ENCODE results near the gene PXDN.

Gene PXDN

DNA sequence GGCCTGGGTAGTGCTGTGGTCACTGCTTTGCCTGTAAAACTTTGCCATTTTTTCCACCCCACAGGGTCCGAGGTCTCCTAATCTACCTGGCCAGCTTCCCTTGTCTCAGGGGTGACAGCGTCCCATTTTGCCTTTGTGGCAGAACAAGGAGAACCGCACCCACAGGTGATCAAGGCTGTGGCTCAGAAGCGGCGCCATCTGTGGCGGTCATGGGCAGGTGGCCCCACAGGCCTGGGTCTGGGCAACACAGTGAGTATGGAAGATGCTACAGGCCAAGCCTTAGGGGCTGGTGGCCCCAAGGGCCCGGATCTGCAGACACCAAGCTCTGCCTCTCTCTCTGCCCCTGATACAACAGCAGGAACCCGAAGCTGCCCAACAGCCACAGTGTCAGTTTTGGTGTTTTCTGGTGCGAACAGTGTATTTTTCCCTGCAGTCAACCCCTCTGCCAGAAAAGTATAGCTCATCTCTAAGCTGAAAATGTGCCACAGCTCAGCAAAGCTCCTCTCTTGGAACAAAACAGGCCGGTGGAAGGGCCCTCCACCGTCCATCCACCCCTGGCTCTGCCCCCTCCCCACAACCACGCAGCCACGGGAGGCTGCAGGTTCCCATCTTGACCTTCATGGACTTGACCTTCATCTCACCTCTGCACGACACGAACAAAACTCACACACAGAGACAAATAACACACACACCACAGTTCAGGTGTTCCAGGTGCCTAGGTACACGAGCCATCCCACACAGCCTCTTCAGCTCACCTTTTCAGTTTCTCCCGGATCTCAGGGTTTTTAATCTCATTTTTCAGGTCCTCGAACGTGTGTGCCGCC is 96.7 kb downstream of the PXDN start:
- DNase-seq = no peak

DNA sequence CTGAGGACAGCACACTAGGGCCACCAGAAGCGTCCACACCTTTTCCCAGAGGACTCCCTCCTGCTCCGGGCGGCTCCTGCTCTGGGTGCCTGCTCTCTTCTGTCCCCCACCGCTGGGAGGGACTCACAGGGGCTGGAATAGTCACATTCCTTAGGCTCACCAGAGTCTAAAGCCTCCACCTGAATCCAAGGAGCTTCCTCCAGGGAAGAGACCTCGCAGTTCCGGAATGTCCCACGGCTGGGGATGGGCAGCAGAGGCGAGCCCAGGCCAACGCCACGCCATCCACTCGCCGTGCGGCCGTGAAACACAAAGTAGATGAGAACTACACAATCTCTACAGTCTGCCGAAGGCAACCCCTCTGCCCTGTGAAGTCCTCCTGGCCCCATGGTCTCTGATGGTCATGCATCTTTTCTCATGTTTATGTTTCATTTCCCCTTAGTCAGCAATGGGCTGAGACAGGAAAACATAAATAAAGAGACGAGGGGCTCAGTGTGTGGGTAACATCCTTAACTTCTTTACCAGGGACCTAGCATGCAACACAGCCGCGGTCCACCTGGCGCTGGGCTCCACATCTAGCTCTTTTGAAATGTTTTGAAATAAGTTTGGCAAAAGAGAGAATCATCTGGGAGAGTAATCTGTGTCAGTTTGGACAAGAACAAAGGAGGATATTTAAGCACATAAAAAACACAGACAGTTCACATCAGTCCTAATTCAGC is 98.4 kb downstream of the PXDN start:
- no peak for DNase-seq

DNA sequence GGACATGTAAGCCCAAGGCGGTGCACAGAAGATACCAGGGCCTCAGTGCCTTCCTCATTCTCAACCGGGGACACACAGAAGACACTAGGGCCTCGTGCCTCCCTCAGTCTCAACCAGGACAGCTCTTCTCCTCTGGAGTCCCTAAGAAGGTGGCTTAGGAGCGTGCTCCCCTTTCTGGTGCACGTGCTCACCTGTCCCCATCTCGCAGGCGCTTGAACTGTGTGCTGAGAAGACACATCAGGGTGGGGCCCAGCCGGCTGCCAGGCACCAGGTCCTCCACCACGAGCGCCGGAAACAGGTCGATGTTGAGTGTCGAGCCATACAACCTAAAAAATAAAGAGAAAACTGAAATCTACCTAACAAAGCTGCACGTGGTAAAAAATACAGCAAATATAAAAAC is 99.9 kb downstream of the PXDN start:
- no peak for DNase-seq

DNA sequence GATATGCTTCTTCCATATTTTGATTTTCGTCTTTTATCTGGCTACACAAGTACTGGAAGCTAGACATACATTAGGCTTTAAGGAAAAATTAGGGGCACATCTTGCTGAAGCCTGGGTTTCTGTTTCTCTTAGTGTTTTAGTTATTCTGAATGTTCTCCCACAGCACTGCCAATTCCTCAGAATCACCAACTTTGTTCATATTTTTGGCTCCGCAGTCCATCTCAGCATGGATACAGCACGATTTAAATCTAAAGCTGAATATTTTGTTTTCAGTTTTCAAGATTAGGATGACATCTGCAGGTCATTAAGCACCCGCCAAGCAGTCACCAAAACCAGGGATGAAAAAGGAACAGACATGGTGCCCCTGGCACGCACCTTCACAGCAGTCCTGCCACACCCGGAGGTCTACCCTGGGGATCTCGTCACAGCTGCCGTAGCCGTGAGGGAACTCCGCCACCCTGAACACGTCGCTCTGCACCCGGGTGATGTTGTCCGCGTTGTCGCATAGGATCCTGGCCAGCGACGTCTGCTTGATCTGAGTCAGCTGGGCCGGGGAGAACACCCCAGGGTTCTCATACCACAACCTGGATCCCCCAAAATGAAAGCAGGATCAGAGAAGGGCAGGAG is 101.2 kb downstream of the PXDN start:
- DNase-seq = no peak

DNA sequence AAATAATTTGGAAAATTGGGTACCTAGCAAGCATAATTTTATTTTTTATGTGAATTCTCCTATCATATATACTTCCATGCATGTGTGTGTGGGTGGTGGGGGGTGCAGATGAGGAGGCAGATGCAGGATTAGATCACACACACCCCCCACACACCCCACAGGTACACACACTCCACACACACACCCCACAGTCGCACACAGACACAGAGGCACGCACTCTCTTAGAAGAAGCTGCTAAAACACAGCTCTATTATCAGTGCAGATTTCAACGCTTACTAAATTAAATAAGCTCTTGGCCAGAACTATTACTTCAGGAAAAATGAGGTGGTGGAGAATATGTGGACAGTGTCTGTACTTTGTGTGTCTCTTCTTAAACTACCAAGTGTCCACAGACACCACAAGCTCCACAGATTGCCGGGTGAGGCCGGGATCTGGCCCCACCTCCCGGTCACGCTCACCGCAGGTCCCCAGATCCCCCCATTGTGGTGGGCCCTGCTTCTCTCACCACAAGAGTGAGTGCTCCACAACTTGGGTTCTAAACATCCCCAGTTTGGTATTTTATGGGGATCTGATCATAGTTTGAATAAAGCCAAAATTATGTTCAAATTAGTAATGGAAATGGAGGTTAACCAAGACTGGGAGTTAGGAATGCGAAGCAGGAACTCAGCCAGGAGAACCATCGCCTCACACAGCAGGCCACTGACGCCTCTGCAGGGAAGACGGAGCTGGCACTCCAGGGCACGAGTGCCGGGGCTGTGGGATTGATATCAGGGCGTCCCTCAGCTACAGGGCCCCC is 102.1 kb downstream of the PXDN start:
- DNase-seq = no peak

DNA sequence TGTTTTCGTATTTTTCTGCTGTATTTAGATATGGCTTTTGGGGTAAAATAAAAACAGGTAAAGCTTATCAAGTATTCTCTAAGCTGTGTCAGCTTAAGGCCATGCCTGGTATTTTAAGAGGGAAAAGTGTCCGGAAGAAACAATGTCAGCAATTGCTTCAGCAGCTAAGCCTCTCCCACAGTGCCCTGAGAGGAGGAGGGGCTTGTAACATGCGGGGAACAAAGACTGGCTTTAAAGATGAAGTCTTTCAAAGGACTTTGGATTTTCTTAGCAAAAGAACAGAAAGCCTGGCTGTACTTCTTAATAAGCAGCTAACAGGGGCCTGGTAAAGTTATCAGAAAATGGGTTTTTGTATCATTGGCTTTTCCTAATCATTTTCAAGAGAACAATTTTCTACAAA is 102.8 kb downstream of the PXDN start:
- DNase-seq = no peak

DNA sequence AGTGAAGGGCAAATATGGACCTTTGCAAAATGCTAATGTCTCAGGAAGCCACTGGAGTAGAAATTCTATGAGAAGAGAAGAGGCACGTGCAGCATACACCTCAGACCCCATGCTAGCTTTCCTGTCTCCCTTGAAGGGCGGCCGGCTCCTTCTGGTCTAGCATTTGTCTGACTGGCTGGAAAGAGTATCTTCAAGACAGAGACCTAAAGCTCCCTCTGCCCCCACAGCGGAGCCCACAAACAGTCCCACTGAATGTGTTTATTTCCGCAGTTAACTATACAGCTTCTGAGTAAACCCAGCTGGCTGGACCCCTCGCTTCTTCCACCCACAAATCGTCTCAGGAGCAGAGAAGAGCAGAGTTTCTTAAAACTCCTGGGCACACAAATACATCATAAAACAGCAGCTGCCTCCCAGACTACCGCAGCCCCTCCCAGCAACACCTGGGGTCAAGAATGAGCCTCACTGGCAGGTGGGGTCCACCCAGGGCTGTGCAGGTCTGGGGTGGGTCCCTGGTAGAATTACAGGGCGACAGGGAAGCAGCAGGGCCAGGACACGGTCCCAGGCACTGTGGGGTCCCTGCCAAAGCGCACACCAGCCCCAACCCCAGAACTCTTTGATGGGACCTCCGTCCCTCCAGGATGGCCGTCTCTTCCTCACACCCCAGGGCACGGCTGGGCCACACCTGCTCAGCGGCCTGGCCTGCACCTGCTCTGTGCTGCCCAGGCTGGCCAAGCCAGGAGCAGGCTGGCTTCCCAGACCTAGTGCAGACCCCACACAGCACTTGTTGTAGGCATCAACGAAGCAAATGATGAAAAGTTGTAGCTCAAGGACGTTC is 103.8 kb downstream of the PXDN start:
- DNase-seq = no peak

DNA sequence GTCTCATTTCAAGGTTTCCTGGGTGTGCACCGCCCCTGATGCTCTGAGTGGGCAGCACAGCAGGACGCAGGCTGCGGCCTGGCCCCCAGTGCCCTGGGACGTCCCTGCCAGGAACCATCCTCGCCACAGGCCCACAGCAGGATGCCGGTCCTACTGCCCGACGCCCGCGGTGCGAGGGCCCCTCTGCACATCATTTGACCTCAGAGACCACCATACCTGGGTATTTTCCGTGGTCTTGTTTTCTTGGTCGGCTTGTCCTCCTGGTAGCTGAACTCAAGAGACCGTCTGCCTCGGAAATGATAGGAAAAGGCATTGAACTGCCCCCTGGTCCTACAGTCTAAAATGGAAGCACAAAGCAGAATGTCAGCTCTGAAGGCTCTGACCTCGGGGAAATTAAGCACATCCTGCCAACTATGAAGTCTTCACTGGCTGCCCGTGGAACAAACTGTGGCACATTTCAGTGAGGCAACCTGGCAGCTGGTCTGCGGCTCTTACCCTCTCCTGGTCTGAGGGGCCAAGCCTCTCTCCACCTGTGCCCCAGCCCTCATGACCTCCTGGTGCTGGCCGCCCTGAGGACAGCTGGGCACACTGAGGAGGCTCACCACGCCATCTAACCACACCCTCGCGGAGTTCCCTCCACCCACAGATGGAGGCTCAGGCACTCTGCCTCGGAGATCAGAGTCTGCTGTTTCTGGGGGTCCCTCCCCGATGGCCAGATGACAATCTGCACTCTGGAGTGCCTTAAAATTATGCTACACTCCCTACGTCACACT is 105.0 kb downstream of the PXDN start:
- no peak for DNase-seq

DNA sequence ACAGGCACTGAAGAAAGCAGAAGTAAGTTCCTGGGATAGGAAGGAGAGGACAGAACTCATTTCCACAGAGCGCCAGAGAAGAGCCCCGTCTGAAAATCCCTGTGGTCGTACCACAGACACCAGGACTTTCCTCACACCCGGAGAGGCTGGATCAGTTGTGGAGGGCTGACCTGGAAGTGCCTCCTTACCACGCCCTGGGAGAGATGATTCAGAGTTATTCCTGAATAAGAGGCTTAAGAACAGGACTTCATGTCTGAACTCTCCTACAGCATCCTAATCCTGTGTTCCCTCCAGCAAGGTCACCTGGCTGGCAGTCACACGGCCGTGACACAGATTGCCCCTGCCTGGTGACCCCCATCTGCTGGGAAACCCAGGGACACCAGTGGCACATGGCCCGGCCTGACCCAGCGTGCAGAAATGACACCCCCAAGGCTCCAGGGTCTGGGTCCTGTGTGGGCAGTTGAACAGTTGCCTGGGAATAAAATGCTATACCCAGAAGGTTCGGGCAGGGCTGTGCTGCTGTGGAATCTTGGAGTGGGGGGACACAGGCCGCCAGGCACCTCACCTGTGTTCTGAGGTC is 105.9 kb downstream of the PXDN start:
- no peak for DNase-seq

DNA sequence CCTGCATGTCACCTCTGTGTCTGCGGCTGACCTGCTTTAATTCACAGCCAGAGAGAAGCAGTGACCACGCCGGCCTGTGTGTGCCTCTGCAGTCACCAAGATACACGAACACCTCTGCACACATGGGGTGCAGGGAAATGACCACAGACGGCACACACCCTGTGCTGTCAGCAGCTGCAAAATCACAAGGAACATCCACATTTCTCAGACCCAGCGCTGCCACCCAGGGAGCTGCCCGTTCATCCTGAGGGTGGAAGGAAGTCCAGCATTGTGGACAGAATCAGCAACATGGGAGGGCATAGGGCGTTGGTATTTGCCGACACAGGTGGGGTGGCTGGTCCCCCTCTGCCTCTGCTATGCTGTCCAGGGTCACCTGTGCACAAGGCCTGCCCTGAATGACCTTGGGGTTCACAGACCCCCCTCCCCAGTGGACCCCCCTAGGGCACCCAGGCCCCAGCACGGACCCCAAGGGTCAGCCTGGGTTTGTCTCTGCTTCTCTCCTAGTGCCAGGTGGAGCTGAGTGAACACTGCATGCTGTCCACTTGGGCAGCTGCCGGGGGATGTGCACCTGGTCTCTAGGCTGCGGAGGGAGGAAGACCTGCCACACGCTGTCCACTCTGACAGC is 107.4 kb downstream of the PXDN start:
- no peak for DNase-seq

DNA sequence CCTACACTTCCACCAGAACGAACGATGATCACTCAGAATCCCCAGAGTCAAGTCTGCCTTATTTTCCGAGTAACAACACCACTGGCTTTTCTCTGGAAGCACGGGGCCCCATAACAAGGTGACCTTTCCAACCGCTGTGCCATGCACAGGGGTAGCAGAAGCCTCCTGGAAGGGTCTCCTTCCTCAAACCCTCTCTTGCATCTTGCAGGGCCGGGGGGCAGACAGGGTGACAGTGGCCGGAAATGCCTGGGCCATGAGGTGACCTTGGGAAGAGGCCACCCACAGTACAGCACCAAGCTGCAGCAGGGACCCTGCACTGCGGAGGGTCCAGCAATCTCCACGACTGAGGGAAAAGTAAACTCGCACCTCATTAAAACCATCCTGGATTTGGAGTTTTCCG is 108.5 kb downstream of the PXDN start:
- no peak for DNase-seq

DNA sequence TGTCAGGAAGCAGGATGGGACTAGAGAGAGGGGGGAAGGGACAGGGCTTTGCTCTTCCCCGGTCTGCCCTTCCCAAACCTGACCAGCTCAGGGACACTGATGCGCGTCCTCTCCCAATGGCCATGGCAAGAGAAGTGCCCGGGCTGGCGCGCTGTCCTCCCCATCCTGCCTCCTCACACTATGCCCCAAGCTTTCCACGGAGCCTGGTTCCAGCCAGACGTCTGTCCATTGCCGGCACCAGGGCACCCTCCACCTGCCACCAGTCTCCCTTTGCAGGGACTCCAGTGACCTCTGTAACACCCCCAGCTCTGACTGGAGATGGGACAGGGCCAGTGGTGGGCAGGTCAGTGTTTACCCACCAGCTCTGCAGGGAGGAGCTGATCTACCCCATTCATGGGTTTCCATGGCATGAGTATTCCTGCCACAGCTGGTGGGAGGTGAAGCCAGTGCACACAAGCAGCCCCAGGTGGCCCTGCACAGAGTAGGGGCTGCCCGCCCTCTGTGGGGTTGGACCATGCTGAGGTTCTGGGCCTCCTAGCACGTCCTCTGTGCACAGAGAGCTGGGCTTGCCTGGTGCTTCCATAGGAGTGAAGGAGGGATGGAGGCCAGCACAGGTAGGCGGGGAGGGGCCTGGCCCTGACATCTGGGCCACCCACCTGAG is 109.5 kb downstream of the PXDN start:
- DNase-seq = no peak

DNA sequence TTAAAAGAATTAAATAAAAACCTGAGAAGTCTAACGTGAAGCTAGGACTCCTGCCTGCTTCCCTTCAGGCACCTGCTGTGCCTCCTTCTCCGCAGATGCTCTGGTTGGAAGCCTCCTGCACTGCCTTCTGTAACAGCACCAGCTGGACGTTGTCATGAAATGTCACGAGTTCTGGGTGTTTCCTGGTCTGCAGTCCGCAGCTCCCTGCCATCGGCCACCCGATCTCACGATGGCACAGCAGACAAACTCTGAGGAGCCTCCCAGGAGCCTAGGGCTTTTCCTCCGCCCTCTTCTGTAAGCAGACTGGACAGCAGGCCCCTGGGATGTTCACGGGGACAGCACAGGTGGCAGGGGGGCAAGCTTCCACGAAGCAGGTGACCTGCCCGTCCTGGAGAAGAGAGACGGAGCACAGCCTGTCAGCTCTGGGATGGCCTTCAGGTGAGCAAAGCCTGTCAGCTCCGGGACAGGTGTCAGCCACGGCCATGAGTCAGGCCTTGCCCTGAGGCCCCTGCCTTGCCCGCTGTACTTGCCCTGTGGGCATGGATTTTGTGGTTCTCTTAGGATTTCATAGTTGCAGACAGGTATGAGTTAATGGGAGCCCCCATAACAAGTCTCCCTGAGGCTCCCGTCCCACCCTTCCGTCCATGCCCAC is 110.3 kb downstream of the PXDN start:
- DNase-seq = no peak

DNA sequence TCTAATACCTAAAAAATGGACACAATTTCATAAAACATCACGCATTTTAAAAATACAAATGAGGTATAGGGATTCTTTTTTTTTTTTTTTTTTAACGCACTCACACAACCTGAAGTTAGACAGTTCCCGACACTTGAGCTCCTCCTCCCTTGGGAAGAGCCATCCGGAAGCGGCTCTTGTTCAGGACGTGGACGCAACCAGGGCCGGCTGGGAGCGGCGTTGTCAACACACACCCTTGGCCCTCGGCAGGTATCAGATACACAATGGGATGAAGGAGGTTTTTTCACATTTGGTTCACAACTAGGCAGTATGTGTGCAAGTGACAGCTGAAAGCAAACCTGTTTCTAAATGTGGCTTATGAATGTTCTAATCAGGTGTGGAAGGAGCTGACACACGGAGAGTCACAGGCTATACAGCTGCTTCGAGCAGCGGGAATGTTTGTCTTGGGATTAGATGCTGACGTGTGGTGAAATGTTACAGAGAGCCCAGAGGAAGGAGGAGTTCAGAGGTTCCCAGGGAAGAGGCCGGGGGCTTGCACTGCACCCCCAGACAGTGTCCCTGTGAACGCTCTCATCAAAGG is 111.1 kb downstream of the PXDN start:
- no peak for DNase-seq

DNA sequence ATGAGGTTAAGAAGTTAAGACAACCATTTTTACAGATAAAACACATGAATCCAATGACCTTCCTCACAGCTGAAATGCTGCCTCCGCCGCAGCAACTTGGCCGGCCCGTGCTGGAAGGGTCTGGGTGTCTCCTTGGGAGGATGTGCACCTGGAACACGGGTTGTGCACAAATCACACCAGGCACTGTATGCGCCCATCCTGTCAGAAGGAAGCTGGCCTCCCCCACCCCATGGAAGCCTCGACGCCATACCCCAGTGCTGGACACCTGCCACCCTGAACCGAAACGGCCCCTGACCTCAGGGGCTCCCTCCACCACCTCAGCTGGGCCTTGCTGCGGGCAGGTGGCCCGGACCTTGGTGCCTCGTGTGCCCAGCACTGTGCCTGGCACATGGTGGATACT is 111.8 kb downstream of the PXDN start:
- no peak for DNase-seq

DNA sequence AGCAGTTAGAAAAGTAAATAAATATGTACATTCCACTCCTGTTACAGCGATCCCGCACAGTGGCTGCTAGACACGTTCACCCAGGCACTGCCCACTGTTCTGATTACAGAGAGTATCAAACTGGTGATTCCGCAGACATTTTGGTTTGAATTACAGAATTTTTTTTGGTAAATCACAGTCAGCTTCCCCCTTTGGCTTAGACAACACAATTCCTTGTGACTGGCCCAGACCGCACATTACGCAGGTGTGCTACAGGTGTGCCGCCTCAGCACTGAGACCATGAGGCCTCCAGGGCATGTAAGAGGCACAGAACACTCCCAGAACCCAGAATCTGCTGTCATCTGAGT is 112.3 kb downstream of the PXDN start:
- no peak for DNase-seq

DNA sequence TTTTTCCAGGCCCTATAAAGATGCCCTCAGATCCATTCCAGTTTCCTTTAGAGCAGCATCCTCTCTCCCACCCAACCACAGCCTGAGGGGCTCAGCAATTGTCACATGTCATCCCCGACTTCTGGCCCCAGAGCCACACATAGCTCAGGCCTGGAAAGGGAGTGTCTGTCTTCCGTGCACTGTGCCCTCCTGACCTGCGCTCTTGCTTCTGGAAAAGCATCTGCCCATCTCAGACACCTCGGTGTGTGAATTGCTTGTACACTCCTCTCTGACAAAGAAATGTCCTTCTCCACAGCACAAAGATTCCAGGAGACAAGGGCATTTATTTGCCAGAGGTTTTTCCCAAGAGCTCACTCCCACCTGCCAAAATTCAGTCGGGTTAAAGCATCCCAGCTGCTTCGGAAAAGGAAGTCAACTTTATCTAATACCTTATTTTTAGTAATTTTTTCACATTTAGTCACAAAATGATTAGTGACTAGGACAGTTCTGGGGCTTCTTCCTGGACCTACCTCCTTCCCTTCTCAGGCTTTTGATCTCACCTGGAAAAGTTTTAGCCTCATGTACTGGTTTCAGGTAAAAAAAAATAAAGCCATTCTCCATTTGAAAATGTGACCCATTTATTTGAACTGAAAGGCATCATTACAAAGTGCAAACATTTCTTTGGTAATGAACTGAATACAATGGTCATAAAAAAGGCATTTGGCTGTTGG is 112.9 kb downstream of the PXDN start:
- peak; percentile 63 for DNase-seq

DNA sequence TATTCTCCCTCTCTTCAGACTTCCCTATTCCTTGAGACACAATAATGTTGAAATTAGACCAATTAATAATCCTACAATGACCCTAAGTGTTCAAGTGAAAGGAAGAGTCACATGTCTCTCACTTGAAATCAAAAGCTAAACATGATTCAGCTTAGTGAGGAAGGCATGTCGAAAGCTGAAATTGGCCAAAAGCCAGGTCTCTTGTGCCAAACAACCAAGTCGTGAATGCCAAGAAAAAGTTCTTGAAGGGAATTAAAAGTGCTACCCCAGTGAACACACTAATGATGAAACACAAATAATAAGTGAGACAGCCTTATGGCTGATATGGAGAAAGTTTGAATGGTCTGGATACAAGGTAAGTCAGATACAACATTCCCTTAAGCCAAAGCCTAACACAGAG is 115.4 kb downstream of the PXDN start:
- no peak for DNase-seq

All from NCI-H748 treated with DMSO at 0.1 percent for 48 hours (cell line).